Osteocyte (in vitro differentiated cells): ENCODE results near the gene DSP. TPM values are rescaled to one million over a fixed set of nuclear protein-coding genes. Genes with fewer than 3 reads are reported as not detected.

ENCODE experiments used
- DNase-seq: peaks from one replicate; pipeline ENCODE4 v3.0.0; 2021; ENCODE audit warnings: mixed read lengths; ENCODE audit not compliant: unreplicated experiment; ENCODE audit errors: extremely low spot score
- H3K27ac Mint-ChIP-seq: one replicate; pipeline ENCODE4 v1.8.0; 2021; ENCODE audit warnings: mild to moderate bottlenecking, mixed read lengths; ENCODE audit not compliant: unreplicated experiment
- H3K27me3 Mint-ChIP-seq: one replicate; pipeline ENCODE4 v1.8.0; 2021; ENCODE audit warnings: mixed read lengths; ENCODE audit not compliant: unreplicated experiment
- H3K36me3 Mint-ChIP-seq: one replicate; pipeline ENCODE4 v1.8.0; 2021; ENCODE audit warnings: mixed read lengths; ENCODE audit not compliant: unreplicated experiment
- H3K4me1 Mint-ChIP-seq: one replicate; pipeline ENCODE4 v1.8.0; 2021; ENCODE audit warnings: mixed read lengths; ENCODE audit not compliant: unreplicated experiment
- H3K4me3 Mint-ChIP-seq: one replicate; pipeline ENCODE4 v1.8.0; 2021; ENCODE audit warnings: mild to moderate bottlenecking, moderate library complexity, mixed read lengths; ENCODE audit not compliant: unreplicated experiment
- H3K9me3 Mint-ChIP-seq: one replicate; pipeline ENCODE4 v1.8.0; 2021; ENCODE audit warnings: mixed read lengths; ENCODE audit not compliant: unreplicated experiment
- total RNA-seq: library from RNA; stranded (reverse); gene quantifications from 2 replicates; pipeline ENCODE4 v1.2.1, GENCODE V29; 2021
- TF ChIP-seq, protein P1 (sequence below): fragments of 200-600 bp; sonication (generic); IDR thresholded peaks from 2 replicates; pipeline ENCODE4 v1.5.0; 2021; ENCODE audit warnings: antibody characterized with exemption, mild to moderate bottlenecking, moderate library complexity

Gene DSP
- total RNA-seq, 1 donor from 2014 or later: 124 TPM

DNA sequence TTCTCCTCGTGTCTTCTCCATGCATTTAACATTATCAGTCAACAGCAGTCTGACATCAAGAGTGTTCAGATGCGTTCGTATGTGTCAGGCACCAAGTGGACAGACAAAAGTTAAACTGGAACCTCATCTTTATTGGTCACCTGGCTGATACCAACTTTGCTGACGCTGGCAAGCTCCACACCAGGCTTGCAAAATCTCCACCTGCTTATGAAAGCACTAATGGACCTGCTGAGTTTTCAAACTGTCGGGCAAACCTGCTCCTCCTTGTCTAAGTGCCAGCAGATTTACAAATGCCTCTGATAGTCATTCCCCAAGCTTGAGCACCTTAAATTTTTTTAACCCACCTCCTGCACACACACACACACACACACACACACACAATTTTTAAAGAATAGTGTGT is 27.9 kb upstream of the DSP start:
- DNase-seq: no peak
- H3K9me3 Mint-ChIP-seq: no peaks in the 10 kb centered on the region
- TF ChIP-seq, protein P1, sequence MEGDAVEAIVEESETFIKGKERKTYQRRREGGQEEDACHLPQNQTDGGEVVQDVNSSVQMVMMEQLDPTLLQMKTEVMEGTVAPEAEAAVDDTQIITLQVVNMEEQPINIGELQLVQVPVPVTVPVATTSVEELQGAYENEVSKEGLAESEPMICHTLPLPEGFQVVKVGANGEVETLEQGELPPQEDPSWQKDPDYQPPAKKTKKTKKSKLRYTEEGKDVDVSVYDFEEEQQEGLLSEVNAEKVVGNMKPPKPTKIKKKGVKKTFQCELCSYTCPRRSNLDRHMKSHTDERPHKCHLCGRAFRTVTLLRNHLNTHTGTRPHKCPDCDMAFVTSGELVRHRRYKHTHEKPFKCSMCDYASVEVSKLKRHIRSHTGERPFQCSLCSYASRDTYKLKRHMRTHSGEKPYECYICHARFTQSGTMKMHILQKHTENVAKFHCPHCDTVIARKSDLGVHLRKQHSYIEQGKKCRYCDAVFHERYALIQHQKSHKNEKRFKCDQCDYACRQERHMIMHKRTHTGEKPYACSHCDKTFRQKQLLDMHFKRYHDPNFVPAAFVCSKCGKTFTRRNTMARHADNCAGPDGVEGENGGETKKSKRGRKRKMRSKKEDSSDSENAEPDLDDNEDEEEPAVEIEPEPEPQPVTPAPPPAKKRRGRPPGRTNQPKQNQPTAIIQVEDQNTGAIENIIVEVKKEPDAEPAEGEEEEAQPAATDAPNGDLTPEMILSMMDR: no peak
- H3K27me3 Mint-ChIP-seq: no peaks in the 10 kb centered on the region
- H3K4me3 Mint-ChIP-seq: no peak overlapping the region
- H3K4me1 Mint-ChIP-seq: no peaks in the 10 kb centered on the region
- no peaks in the 10 kb centered on the region for H3K36me3 Mint-ChIP-seq
- no peak overlapping the region for H3K27ac Mint-ChIP-seq

DNA sequence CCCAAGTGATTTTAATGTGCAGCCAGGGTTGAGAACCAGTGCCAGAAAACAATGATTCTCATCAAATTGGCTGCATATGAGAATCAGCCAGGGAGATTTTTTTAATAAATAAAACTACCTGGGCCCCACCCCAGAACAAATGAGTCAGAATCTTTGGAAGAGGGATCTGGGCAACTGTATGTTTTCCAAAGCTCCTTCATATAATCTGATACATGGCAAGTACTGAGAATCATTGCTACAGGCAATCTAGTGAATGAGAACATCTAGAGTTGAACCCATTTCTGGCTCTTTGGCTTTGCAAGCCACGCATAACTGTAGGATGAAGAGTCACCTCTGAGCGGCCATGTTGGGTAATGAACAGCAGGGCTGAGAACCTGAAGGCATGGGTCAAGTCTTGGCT is 26.1 kb upstream of the DSP start:
- H3K27ac Mint-ChIP-seq: no peak overlapping the region
- H3K9me3 Mint-ChIP-seq: no peaks in the 10 kb centered on the region
- H3K27me3 Mint-ChIP-seq: no peaks in the 10 kb centered on the region
- peaks cover 6% of the 10 kb centered on the region for H3K4me1 Mint-ChIP-seq
- H3K36me3 Mint-ChIP-seq: no peaks in the 10 kb centered on the region
- TF ChIP-seq, protein P1: no peak
- DNase-seq: no peak
- no peak overlapping the region for H3K4me3 Mint-ChIP-seq

DNA sequence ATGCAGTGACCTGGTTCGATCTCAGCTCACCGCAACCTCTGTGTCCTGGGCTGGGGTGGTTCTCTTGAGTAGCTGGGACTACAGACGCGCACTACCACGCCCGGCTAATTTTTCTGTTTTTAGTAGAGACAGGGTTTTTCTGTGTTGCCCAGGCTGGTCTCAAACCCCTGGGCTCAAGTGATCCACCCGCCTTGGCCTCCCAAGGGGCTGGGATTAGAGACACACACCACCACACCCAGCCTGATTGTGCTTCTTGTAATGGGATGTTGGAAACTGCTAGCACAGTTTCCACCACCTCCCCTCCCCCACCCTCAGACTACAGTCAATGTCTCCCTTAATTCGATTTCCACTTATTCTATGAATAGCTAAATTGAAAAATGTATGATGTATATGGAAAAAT is 22.6 kb upstream of the DSP start:
- Mint-ChIP-seq H3K36me3 (no peaks in the 10 kb centered on the region), H3K27ac (no peak overlapping the region), H3K4me1 (peaks cover 6% of the 10 kb centered on the region), H3K27me3 (no peaks in the 10 kb centered on the region), H3K9me3 (no peaks in the 10 kb centered on the region), H3K4me3 (no peak overlapping the region)
- TF ChIP-seq, protein P1: no peak
- no peak for DNase-seq

DNA sequence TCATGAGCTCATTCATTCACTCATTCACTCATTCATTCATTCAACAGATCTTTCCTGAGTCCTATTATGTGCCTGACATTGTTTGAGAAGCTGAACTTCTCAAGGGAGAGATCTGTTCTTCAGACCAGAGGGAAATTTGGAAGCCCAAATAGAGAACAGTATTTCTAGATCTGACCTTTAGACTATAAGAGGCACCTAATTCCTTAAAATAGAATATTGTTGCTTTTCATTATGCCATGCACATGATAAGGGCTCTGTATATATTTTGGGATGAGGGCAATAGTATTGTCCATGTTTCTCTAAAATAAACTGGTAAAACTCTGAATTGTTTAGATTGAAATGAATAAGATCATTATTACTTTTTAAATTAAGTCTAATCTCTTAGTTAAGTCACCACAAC is 18.6 kb upstream of the DSP start:
- no peaks in the 10 kb centered on the region for H3K9me3 Mint-ChIP-seq
- TF ChIP-seq, protein P1: no peak
- H3K27me3 Mint-ChIP-seq: no peaks in the 10 kb centered on the region

DNA sequence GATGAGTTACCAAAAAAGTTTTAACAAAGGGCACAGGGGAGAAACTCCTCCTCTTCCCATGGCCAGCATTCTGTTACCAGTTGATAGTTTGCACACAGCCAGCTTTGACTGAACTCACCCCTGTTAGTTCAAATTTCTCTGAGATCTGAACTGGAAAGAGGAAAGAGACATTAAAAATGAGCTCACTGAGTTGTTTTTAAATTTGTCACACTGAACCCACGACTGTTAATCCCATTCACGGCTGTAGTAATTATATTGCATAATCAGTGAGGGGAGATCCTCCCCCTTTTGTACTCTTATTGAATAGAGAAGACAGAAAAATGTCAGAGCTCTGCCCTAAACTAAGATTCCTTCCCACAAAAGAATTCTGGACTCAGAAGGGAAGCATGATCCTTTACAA is 17.5 kb upstream of the DSP start:
- H3K4me1 Mint-ChIP-seq: peaks cover 23% of the 10 kb centered on the region
- H3K4me3 Mint-ChIP-seq: no peak overlapping the region
- no peak overlapping the region for H3K27ac Mint-ChIP-seq
- no peak for DNase-seq
- no peaks in the 10 kb centered on the region for H3K36me3 Mint-ChIP-seq
- TF ChIP-seq, protein P1: no peak
- no peaks in the 10 kb centered on the region for H3K27me3 Mint-ChIP-seq
- H3K9me3 Mint-ChIP-seq: no peaks in the 10 kb centered on the region

More for the DNA sequence above, 18.6 kb upstream of the DSP start:
- no peak for DNase-seq
- no peaks in the 10 kb centered on the region for H3K36me3 Mint-ChIP-seq
- no peak overlapping the region for H3K4me3 Mint-ChIP-seq
- H3K27ac Mint-ChIP-seq: no peak overlapping the region
- H3K4me1 Mint-ChIP-seq: peaks cover 16% of the 10 kb centered on the region
